WTC11 (cell line): ENCODE data around the gene SYNGR1. TPM values are rescaled to one million over a fixed set of nuclear protein-coding genes. Genes with fewer than 3 reads are reported as not detected.
A peak's percentile ranks its signal among the peaks of the same experiment; 100 is the strongest.

Experiments used
- CBFB ChIP-seq: sonication (generic); formaldehyde crosslinking; IDR thresholded peaks from 2 replicates; pipeline ENCODE4 v1.8.1; 2022; ENCODE audit warnings: mild to moderate bottlenecking, low read depth, missing genetic modification reagents
- NFATC4 ChIP-seq: fragments of 250-450 bp; sonication (Bioruptor Pico); IDR thresholded peaks from 2 replicates; pipeline ENCODE4 v1.9.0; 2021; ENCODE audit warnings: mild to moderate bottlenecking
- NR3C1 ChIP-seq: sonication (generic); formaldehyde crosslinking; conservative IDR thresholded peaks from 2 replicates; pipeline ENCODE4 v1.8.1; 2023; ENCODE audit warnings: low read depth, mild to moderate bottlenecking, missing genetic modification reagents
- OVOL2 ChIP-seq: fragments of 250-450 bp; sonication (Bioruptor Pico); IDR thresholded peaks from 2 replicates; pipeline ENCODE4 v1.9.0; 2021; ENCODE audit warnings: mild to moderate bottlenecking, borderline replicate concordance
- PRRX2 ChIP-seq: fragments of 250-450 bp; sonication (Bioruptor Pico); IDR thresholded peaks from 2 replicates; pipeline ENCODE4 v1.8.0; 2021; ENCODE audit warnings: mild to moderate bottlenecking
- SMAD4 ChIP-seq: sonication (generic); formaldehyde crosslinking; IDR thresholded peaks from 2 replicates; pipeline ENCODE4 v1.8.0; 2022; ENCODE audit warnings: mild to moderate bottlenecking, missing genetic modification reagents
- ZNF232 ChIP-seq: sonication (generic); formaldehyde crosslinking; IDR thresholded peaks from 2 replicates; pipeline ENCODE4 v1.8.0; 2022; ENCODE audit warnings: mild to moderate bottlenecking, missing genetic modification reagents
- total RNA-seq: library from RNA; stranded (reverse); gene quantifications from 3 replicates; pipeline ENCODE4 v1.2.3, GENCODE V29; 2021
- TF ChIP-seq, protein P1 (sequence below): sonication (generic); formaldehyde crosslinking; IDR thresholded peaks from 2 replicates; pipeline ENCODE4 v1.8.1; 2023; ENCODE audit warnings: mild to moderate bottlenecking, missing genetic modification reagents, borderline replicate concordance
- TF ChIP-seq, protein P2 (sequence below): sonication (generic); formaldehyde crosslinking; IDR thresholded peaks from 2 replicates; pipeline ENCODE4 v1.8.0; 2023; ENCODE audit warnings: missing genetic modification reagents, mild to moderate bottlenecking, borderline replicate concordance
- TF ChIP-seq, protein P3 (sequence below): fragments of 250-450 bp; sonication (Bioruptor Pico); IDR thresholded peaks from 2 replicates; pipeline ENCODE4 v2.1.2; 2022; ENCODE audit warnings: mild to moderate bottlenecking, moderate library complexity
- TF ChIP-seq, protein P4 (sequence below): fragments of 250-450 bp; sonication (Bioruptor Pico); IDR thresholded peaks from 2 replicates; pipeline ENCODE4 v1.9.0; 2021; ENCODE audit warnings: mild to moderate bottlenecking
- TF ChIP-seq, protein P5 (sequence below): fragments of 250-450 bp; sonication (Bioruptor Pico); IDR thresholded peaks from 2 replicates; pipeline ENCODE4 v1.9.0; 2021; ENCODE audit warnings: mild to moderate bottlenecking

SYNGR1 gene
- total RNA-seq, 1 experiment from 2014 or later: 35.3 TPM

DNA sequence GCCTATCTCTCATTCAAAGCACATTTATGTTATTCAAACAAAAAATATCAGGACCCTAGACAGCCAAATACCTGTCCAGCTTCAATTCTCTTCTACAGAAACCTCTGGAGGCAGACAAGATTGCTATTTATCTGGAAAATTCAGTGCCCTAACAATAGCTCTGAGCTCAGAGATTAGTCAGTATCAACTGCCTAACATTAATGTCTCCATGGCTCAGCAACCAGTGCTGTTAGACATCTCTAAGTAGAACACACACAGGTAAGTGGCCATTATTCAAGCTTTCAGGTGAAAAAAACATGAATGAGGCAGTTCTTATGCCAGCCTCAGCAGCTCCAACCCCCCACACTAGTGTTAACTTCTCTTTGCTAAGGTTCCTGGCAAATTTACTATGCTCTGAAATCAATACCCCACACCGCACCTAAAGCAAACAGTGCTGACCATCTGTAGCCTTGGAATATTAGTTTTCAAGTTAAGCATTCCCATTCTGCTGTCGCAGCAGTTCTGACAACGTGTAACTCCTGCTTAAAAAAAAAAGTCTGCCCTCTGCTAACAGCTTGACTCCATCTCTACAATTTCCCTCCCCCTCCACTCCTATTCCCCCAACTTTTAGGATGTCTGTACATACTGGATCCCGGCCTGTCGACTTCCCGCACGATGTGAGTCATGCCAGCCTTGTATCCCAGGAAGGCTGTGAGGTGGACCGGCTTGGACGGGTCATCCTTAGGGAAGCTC is 31.9 kb upstream of the SYNGR1 start (continued):
- TF ChIP-seq SMAD4 (CRISPR knock-in tag) (no peak), OVOL2 (no peak), PRRX2 (CRISPR knock-in tag) (0 out of 2 replicates have a peak, but pooled peaks have one; percentile 41), CBFB (no peak), NR3C1 (CRISPR knock-in tag) (no peak), ZNF232 (no peak), NFATC4 (CRISPR knock-in tag) (0 out of 2 replicates have a peak, but pooled peaks have one; percentile 30)
- TF ChIP-seq, protein P1, sequence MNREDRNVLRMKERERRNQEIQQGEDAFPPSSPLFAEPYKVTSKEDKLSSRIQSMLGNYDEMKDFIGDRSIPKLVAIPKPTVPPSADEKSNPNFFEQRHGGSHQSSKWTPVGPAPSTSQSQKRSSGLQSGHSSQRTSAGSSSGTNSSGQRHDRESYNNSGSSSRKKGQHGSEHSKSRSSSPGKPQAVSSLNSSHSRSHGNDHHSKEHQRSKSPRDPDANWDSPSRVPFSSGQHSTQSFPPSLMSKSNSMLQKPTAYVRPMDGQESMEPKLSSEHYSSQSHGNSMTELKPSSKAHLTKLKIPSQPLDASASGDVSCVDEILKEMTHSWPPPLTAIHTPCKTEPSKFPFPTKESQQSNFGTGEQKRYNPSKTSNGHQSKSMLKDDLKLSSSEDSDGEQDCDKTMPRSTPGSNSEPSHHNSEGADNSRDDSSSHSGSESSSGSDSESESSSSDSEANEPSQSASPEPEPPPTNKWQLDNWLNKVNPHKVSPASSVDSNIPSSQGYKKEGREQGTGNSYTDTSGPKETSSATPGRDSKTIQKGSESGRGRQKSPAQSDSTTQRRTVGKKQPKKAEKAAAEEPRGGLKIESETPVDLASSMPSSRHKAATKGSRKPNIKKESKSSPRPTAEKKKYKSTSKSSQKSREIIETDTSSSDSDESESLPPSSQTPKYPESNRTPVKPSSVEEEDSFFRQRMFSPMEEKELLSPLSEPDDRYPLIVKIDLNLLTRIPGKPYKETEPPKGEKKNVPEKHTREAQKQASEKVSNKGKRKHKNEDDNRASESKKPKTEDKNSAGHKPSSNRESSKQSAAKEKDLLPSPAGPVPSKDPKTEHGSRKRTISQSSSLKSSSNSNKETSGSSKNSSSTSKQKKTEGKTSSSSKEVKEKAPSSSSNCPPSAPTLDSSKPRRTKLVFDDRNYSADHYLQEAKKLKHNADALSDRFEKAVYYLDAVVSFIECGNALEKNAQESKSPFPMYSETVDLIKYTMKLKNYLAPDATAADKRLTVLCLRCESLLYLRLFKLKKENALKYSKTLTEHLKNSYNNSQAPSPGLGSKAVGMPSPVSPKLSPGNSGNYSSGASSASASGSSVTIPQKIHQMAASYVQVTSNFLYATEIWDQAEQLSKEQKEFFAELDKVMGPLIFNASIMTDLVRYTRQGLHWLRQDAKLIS: no peak
- TF ChIP-seq, protein P2, sequence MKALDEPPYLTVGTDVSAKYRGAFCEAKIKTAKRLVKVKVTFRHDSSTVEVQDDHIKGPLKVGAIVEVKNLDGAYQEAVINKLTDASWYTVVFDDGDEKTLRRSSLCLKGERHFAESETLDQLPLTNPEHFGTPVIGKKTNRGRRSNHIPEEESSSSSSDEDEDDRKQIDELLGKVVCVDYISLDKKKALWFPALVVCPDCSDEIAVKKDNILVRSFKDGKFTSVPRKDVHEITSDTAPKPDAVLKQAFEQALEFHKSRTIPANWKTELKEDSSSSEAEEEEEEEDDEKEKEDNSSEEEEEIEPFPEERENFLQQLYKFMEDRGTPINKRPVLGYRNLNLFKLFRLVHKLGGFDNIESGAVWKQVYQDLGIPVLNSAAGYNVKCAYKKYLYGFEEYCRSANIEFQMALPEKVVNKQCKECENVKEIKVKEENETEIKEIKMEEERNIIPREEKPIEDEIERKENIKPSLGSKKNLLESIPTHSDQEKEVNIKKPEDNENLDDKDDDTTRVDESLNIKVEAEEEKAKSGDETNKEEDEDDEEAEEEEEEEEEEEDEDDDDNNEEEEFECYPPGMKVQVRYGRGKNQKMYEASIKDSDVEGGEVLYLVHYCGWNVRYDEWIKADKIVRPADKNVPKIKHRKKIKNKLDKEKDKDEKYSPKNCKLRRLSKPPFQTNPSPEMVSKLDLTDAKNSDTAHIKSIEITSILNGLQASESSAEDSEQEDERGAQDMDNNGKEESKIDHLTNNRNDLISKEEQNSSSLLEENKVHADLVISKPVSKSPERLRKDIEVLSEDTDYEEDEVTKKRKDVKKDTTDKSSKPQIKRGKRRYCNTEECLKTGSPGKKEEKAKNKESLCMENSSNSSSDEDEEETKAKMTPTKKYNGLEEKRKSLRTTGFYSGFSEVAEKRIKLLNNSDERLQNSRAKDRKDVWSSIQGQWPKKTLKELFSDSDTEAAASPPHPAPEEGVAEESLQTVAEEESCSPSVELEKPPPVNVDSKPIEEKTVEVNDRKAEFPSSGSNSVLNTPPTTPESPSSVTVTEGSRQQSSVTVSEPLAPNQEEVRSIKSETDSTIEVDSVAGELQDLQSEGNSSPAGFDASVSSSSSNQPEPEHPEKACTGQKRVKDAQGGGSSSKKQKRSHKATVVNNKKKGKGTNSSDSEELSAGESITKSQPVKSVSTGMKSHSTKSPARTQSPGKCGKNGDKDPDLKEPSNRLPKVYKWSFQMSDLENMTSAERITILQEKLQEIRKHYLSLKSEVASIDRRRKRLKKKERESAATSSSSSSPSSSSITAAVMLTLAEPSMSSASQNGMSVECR (CRISPR knock-in tag): no peak
- TF ChIP-seq, protein P3, sequence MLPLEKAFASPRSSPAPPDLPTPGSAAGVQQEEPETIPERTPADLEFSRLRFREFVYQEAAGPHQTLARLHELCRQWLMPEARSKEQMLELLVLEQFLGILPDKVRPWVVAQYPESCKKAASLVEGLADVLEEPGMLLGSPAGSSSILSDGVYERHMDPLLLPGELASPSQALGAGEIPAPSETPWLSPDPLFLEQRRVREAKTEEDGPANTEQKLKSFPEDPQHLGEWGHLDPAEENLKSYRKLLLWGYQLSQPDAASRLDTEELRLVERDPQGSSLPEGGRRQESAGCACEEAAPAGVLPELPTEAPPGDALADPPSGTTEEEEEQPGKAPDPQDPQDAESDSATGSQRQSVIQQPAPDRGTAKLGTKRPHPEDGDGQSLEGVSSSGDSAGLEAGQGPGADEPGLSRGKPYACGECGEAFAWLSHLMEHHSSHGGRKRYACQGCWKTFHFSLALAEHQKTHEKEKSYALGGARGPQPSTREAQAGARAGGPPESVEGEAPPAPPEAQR (CRISPR knock-in tag): no peak
- TF ChIP-seq, protein P4, sequence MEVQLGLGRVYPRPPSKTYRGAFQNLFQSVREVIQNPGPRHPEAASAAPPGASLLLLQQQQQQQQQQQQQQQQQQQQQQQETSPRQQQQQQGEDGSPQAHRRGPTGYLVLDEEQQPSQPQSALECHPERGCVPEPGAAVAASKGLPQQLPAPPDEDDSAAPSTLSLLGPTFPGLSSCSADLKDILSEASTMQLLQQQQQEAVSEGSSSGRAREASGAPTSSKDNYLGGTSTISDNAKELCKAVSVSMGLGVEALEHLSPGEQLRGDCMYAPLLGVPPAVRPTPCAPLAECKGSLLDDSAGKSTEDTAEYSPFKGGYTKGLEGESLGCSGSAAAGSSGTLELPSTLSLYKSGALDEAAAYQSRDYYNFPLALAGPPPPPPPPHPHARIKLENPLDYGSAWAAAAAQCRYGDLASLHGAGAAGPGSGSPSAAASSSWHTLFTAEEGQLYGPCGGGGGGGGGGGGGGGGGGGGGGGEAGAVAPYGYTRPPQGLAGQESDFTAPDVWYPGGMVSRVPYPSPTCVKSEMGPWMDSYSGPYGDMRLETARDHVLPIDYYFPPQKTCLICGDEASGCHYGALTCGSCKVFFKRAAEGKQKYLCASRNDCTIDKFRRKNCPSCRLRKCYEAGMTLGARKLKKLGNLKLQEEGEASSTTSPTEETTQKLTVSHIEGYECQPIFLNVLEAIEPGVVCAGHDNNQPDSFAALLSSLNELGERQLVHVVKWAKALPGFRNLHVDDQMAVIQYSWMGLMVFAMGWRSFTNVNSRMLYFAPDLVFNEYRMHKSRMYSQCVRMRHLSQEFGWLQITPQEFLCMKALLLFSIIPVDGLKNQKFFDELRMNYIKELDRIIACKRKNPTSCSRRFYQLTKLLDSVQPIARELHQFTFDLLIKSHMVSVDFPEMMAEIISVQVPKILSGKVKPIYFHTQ: no peak
- TF ChIP-seq, protein P5, sequence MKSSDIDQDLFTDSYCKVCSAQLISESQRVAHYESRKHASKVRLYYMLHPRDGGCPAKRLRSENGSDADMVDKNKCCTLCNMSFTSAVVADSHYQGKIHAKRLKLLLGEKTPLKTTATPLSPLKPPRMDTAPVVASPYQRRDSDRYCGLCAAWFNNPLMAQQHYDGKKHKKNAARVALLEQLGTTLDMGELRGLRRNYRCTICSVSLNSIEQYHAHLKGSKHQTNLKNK (CRISPR knock-in tag): peak; percentile 17; the same call in 1 of the 2 replicates
- TF ChIP-seq, all 79 proteins: peak for 7
